Stromal cell of bone marrow (primary cell): ENCODE results near the gene A2M.

Experiments
- DNase-seq: peaks from one replicate; pipeline ENCODE4 v3.0.0-alpha.2; 2012; ENCODE audit warnings: low read depth

The A2M gene

DNA sequence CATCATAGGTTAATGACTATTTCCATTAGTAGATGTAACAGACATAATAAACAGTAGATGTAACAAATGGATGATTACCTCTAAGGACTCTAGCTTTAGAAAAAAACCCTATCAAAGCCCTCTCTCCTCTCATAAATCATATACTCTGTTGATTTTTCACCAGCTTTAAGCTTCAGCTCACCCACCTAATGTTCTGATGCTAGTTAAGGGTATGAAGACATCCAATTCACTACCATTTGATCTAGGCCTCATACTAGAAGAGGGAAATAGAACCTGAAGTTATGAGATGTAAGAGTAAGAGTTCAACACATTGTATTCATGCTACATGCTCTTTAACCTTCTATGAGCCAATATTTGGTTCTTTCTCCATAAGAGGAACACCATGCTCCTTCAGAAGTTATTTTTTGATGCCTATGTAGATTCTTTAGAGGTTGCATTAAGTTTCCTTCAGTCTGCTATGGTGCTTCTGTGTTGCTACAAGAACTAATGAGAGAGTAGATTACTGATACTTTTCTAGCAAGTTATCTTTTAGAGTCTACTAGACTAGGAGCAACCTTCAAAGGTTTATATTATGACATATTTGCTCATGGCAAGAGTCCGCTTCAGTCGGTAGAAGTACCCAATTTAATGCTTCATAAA, 16.0 kb downstream of the A2M start:
- DNase-seq = no peak

DNA sequence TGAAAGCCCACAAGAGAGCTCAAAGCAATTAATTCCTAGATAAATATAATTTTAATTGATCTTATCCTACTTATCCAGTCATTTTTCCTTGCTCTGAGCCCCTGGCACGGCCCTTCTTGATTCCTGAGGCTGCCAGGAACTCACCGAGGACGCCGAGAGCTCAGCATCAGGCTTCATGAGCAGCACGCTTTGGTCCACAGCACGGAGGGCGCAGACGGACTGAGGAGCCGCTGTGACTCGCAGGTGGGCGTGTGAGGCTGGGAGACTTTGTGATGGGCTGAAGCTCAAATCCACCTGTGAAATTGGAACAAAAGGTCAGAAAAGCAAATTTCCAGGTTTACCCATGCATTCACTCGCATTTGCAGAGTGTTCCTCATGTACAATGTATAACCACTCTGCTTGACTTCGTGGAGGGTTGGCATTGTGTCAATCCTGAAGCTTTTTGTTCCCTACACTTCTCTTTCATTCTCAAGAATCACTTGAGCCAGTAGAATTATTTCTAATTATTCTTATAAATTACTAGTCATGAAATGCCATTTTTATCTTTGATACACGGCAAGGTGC, 17.2 kb downstream of the A2M start:
- no peak for DNase-seq

DNA sequence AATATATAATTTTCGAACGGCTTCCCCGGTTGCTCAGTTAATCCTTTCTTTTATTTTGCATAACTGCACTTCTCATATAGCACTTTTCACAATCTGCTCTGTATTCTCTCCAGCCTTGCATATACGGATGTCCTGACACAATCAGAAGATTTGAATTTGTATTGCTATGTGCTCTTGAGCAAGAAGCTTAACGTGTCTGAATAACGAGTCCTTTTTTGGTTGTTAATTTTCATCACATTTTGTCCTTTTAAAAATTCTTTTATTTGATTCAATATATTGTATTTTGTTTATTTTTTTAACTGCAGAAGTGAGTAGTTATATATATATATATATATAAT, 17.6 kb downstream of the A2M start:
- DNase-seq = no peak

DNA sequence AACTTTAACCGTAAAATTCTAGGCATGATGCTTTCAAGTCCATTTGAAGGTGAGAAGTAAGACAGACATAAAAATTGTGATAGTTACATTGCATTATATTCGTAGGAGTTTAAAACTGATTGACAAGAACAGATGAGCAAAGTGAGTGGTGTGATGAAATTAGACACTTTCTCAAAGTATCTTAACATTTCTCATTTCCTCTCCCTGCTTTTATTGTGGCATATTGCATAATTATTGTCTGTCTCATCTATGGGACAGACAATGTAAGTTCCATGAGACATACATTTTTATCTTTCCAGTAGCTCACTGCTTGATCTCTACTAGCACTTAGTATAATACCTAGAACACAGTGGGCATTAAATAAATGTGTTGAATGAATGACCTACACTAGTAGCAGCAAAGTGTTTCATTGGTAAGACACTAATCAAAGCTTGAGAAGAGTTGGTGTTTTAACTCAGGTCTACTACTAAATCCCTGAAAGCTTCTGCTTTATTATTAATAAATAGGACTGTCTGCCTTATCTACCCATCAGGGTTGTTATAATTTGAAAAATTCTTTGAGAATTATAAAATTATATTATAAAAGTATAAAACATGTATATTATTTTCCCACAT, 19.0 kb downstream of the A2M start:
- no peak for DNase-seq

DNA sequence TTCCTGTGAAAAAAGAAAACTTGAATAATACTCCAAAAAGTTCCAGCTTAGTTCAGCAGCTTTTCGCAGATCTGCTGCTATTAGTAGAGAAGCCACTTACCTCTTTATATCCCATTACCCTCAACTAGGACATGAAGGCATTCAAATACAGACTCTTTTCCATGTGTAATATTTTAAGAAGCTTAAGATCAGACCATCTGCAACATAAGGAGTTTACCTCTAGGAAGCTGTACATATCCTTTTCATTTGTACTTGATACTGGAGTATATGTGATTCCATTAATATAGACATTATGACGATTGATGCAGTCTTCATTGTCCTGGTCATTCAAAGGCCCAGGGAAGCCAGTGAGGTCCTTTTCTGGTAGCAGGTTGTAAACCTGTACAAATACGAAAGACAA, 20.4 kb downstream of the A2M start:
- DNase-seq = no peak

DNA sequence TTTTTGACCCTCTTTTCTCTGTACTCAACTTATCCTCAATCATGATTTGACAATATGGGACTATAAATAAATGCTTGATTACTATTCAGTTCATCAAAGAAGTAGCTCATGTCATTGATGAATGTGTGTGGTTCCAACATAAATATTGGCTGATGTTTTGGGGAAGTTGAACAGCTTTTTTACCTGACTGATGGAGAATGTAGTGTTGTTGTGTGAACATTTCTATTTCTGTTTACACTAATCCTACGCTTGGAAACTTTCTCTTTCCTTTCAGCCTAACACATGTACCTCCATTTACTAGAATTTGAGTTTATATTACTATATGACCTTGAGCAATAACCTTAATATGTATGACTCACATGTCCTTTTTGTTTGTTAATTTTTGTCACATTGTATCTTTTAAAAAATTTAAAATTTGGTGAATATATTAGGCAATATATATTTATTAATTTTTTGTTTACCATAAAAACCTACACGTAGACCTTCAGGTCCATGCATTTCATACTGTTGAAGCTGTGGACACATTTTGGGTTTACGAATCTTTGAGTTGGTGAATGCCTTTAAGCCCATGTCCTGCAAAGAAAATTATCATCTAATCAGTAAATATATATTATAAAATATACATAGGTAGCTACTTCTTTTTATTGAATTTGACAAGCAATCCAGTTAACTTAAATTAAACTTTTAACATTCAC, 21.1 kb downstream of the A2M start:
- no peak for DNase-seq

DNA sequence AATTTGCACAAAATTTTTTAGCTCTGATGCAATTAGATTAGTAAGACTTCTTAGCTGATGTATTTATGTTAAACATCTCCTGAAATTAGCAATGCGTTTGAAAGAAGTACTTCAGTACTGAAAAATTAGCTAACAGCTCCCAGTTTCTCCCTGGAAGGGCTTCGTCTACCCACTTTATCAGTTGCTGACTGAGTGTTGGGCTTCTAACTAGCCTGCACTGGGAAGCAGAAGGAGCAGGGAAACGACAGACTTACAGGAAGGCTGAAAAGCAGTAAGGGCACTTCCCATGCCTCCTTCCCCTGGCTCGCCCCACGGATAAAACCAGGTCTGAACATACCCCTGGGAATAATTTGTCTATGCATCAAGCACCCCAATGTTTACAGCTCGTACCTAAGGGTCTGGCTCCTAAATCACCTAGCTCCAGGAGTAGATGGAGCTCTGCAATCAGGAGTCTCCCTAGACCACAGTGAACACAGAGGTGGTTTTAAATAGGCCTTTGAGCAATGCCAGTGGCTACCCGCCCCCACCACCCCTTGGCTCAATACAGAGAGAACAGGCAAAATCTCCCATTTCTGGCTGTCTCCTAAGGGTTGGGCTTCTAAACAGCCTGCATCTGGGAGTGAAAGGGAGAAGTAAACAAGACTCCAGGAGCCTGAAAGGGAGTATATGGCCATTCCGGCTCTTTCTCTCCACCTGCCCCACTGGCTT, 23.7 kb downstream of the A2M start:
- DNase-seq = no peak

DNA sequence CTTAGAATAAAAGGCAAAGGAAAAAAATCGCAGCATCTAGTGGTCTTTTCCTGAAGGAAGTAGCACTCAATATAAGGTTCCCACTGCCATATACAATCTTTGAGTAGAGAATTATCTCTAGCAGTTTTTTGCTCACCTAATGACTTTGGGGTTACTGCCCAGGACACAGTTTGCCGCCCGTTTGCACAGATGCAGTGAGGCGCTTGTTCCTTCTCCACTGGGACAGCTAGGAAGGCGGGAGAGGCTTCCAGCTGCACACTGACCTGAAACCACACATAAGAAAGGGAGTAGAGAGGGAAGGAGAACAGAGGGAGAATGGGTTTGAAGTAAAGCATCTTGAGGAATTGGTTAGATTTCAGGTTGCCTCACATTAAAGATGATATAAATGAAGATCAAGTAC, 25.5 kb downstream of the A2M start:
- no peak for DNase-seq

DNA sequence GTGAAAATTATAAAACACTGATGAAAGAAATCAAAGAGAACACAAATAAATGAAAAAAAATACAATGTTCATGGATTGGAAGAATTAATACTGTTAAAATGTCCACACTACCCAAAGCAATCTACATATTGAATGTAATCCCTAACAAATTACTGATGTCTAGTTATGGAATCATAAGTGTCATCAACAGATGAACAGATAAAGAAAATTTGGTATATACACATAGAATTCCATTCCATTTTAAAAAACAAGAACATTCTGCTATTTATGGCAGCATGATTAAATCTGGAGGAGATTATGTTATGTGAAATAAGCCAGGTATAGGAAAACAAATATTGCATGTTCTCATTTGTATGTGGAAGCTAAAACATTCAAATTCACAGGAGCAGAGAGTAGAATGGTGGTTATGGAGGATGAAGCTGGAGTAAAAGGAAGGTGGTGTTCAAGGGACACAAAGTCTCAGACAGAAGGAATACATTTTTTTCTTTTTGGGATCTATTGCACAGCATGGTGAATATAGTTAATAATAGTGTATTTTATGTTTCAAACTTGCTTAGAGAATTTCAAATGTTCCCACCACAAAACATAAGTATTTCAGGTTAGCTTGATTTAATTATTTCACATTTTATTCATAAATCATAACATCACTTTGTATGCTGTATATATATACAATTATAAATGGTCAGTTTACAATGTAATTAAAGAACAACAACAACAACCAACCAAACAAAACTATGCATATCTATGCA, 28.5 kb downstream of the A2M start:
- no peak for DNase-seq

DNA sequence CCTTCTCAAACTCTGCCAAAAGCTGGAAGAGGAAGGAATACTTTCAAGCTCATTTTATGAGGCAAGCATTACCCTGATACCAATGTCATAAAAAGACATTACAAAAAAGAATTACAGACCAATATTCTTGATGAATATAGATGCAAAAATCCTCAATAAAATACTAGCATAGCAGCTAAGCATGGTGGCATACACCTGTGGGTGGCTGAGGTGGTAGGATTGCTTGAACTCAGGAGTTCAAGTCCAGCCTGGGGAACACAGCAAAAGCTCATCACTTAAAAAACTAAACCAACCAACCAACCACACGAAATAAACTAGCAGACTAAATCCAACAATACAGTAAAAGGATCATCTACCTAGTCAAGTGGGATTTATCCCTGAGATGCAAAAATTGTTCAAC, 29.6 kb downstream of the A2M start:
- no peak for DNase-seq

DNA sequence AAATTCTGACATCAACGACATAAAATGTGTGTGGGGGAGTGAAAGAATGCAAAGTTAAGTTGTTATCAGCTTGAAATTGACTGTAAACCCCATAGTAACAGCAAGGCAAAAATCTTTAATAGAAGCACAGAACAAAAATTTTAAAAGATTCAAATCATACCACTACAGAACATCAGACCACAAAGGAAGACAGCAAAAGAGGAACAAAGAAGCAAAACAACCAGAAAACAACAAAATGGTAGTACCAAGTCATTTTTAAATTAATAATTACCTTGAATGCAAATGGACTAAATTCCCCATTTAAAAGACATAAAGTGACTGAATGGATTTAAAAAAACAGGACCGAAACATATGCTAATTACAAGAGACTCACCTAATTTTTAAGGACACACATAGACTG, 31.3 kb downstream of the A2M start:
- DNase-seq = no peak

DNA sequence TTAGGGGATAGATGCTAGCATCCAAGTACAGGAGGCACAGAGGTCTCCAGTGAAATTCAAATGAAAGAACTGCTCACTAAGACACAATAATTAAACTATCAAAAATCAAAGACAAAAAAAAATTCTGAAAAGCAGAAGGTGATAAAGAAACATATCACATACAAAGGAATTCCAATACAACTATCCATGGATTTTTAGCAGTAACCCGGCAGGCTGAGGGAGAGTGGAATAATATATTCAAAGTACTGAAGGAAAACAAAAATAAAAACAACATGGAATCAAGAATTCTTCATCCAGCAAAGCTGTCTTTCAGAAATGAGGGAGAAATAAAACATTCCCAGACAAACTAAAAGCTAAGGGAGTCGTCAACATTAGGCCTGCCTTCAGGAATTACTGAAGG, 31.9 kb downstream of the A2M start:
- DNase-seq = no peak

DNA sequence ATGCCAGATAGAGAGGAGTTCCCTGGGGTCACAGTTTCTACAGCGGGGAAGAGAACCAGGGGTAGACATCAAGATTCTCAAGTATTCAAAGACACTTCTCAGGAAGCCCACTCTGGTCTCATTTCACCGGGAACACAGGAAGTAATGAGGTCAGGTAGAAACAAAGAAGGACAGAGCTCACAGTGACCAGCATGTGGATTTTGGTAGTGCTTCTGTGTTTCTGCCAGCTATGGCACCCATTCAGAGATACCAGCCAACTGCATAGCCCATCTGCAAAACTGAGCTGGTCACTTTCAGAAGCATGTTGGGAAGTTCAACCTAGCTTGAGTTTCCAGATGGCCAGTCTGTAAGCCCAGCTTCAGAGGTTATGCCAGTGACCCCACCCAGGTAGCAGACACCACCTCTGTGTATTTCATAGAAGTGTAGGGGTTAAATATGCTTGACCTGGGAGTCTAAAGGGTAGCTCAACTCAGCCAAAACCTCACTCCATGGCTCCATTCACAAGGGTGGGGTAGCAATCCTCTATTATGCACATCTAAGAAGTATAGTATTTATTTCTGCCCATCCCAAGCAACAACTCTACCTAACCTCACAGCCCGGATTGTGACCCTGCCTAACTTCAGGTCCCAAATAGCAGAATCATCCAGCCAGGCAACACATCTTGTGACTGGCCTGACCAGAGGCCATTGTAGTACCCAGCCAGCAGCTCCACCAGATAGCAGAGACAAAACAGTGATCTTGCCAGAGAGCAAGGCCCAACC, 33.9 kb downstream of the A2M start:
- DNase-seq = no peak

DNA sequence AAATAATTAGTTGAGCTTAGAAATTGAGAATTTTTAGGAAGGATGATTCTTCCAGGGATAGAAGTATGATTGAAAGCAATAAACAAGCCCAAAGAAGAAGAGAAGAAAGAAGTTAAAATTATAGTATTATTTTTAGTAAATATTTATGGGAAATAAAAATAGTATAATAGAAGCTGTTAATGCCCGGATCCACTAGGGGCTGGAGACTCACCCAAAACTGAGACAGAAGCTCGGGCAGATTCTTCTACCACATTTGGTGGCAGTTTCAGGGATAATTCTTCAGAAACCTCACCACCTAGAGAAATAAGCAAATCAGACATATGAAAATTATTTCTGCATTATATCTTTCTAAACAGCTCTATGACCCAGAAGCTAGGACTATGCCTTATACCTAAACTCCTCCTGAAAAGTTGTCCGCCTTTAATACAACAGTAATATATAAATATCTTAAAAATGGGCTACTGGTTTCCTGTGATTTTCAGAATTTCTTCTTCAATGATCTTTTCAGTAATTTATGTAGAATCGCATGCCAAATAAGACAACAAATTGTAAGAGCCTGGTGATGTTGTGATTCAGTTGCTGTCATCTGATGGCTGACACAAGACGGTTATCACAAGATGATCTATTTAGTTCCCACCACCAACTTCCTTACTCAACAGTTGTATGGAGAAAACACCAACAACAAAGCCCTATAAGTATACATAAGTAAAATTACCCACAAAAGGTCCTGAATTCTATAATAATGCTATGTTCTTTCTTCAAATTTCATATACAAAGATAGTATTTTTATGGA, 35.6 kb downstream of the A2M start:
- DNase-seq = no peak

DNA sequence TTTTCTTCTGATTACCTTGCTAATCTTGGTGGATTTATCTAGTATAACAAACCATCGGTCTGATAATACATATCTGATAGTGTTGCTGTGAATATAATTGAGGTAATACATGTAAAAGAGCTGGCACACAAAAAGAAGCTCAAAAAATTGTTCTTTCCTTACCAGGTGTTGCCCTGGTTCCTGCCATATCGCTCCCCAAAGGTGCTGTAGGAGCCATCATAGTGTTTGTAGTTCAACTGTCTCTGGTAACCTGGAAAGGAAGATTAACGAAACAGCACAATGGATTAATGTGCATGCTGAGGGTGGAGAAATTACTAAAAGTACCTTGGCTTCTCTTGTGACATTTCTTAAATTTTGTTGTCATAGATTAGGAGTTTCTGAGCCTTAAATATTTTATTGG, 36.6 kb downstream of the A2M start:
- no peak for DNase-seq

DNA sequence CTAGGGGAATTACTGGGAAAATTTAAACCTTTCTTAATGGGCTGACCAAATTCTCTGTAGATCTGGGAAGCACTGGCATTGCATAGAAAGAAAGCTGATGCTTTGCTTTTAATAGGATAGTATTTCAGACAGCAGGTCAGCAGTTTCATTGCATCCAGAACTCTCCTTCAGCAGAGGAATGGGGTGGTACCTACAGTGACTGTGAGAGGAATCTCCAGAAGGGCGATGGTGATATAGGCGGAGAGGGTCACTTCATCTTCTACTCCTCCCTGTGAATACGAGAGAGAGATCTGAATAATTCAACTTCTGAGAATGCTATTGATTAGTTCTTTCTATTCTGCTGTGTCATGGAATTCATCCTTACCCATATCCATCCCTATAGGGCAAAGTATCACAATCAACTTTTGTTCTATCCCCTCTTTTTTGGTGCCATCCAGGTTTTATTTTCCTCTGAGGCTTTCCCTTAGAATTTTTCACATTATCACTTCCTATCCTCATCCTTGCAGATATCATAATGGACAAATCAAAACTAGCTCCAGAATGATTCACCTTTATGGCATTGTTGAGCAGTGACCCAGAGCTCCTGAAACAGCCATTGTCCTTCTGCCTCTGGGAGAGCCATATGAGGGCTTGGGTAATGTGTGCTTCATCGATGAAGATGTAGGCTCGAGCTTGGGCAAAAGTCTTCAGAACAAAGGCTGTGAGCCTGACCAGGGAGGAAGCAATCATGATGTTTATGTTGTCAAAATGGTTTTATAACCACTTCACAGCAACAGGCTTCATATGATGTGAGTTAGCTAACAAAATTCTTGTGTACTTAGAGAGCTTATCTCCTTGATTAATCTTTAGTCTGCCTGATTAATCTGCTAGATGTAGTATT, 38.3 kb downstream of the A2M start:
- no peak for DNase-seq

DNA sequence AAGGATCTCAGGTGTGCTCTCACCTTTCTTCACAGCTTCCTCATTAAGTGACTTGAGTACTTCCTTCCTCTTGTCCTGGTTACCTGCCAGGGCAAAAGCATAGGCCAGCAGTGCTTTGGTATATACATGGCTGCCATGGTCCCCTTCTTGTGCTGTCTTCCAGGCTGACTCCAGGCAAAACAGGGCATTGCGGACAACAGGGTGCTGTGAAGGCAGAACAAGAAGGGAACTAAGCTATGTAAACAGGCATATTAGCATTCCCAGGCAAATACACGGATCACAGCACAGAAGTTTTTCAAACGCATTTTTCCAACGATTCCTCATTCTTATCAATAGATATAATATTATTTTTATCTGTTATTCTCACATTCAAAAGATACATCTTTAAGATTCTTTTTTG, 39.0 kb downstream of the A2M start:
- DNase-seq = no peak

DNA sequence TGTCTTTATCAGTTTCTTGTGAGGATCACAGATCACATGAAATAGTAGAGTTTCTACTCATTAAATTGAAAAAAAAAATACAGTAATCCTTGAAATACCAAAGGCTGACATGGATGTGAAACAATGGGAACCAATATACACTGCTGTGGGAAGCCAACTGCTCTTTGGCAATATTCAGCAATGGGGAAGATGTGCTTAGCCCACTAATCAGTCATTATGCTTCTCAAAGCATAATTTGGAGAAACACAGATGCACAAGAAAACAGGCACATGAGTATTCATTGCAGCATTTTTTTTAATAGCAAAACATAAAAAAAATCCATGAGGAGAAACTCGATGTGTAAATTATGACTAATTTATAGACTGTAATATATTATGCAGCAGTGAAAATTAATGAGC, 40.6 kb downstream of the A2M start:
- DNase-seq = no peak

DNA sequence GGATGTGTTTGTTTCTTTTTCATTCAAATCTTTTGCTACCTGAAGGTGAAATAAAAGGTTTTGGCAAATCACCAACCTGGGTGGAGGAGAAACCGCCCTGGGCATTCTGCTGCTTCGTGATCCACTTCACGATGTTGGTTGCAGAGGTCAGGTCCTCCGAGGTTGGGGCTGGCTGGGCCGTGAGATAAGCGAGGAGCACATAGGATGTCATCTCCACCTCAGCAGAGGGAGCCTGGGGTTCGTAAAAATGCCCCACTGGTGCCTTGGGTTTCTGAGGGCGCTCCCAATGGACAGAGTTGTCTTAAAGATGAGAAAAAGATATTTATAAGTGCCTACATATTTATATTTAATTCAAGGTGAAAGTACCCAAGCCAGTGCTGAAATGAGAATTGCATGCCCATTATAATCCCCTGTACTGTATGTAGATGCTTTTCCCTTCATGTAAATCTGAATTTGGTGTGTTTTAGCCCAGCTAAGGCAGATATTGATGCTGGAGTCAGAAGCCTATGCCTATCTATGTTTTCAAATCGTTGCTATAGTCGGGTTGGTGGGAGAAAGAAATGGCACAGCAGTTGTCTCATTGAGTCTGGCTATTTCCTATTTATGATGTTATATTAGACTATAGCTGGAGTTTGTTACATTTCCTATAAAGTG, 41.1 kb downstream of the A2M start:
- no peak for DNase-seq
